ENCODE data around the gene FGF6. TPM values are rescaled to one million over a fixed set of nuclear protein-coding genes. Genes with fewer than 3 reads are reported as not detected.
"Not testable (repeated sequence)": the region's sequence is repeated elsewhere in the genome, so short reads cannot be mapped to it uniquely, and the experiment has no call there.

Gene FGF6
- total RNA-seq, 4 donors from 2014 or later: not detected

DNA sequence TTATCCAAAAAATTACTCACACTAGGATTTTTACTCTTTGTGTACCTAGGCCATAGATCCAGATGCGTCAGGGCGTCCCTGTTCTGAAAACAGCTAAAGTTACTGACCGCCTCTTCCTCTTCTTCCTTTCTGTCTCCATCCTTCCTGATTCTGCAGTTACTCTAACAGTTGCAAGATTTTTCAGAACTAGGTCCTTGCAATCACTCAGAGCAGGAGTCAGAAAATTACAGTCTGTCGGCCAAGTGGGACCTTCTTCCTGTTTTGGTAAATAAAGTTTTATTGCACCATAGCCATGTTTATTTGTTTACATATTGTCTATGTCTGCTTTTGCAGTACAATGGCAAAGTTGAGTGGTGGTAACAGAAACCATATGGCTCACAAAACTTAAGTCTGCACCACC lies 25.6 kb upstream of the FGF6 start:
- Histone ChIP-seq H3K4me1 (no peaks in the 10 kb centered on the region), H3K36me3 (no peaks in the 10 kb centered on the region), H3K27ac (no peak overlapping the region), H3K27me3 (no peaks in the 10 kb centered on the region), H3K4me3 (no peak overlapping the region), H3K9me3 (no peaks in the 10 kb centered on the region)
- 72% methylated on average over 4 of the region's 4 CpGs for WGBS
- TF ChIP-seq, protein P1, sequence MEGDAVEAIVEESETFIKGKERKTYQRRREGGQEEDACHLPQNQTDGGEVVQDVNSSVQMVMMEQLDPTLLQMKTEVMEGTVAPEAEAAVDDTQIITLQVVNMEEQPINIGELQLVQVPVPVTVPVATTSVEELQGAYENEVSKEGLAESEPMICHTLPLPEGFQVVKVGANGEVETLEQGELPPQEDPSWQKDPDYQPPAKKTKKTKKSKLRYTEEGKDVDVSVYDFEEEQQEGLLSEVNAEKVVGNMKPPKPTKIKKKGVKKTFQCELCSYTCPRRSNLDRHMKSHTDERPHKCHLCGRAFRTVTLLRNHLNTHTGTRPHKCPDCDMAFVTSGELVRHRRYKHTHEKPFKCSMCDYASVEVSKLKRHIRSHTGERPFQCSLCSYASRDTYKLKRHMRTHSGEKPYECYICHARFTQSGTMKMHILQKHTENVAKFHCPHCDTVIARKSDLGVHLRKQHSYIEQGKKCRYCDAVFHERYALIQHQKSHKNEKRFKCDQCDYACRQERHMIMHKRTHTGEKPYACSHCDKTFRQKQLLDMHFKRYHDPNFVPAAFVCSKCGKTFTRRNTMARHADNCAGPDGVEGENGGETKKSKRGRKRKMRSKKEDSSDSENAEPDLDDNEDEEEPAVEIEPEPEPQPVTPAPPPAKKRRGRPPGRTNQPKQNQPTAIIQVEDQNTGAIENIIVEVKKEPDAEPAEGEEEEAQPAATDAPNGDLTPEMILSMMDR (IDR thresholded peaks at IDR 0.05): no peak
- TF ChIP-seq EP300 (IDR thresholded peaks at IDR 0.05) (no peak), POLR2A (IDR thresholded peaks at IDR 0.05) (no peak), POLR2AphosphoS5 (IDR thresholded peaks at IDR 0.05) (no peak)
- DNase-seq (ENCODE audit: low spot score in 2 of 2): no peak

DNA sequence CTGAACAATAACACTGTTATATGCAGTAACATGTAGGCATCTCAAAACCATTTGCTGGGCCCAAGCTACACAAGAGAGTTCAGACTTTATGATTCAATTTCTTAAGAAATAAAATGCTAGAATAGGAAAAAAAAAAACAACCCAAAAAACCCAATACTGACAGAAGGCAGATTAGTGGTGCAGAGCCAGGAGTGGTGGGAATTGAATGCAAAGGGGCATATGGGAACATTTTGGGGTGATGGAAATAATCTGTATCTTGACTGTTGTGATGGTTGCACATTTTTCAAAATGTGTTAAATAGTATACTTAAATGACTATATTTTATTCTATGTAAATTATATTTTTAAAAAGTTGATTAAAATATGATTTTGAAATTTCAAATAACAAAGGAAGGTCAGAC lies 23.4 kb upstream of the FGF6 start:
- Histone ChIP-seq H3K27ac (no peak overlapping the region), H3K36me3 (no peaks in the 10 kb centered on the region), H3K4me1 (no peaks in the 10 kb centered on the region), H3K27me3 (no peaks in the 10 kb centered on the region), H3K9me3 (no peaks in the 10 kb centered on the region), H3K4me3 (no peak overlapping the region)
- DNase-seq (ENCODE audit: low spot score in 2 of 2): no peak
- TF ChIP-seq POLR2A (IDR thresholded peaks at IDR 0.05): no peak
- TF ChIP-seq, protein P1 (IDR thresholded peaks at IDR 0.05): no peak
- TF ChIP-seq EP300 (IDR thresholded peaks at IDR 0.05): no peak
- TF ChIP-seq POLR2AphosphoS5 (IDR thresholded peaks at IDR 0.05): no peak

DNA sequence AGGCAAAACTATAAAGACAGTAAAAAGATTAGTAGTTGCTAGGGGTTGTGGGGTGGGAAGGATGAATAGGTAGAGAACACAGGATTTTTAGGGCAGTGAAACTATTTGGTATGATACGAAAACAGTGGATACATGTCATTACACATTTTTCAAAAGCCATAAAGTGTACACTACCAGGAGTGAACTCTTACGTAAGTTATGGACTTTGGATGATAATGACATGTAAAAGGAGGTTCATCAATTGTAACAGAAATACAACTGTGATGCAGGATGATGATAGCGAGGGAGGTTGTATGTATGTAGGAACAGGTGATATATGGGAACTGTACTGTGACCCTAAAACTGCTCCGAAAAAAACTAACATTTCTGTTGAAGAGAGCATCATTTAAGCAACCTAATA lies 15.1 kb upstream of the FGF6 start:
- H3K36me3 ChIP-seq: no peaks in the 10 kb centered on the region
- no peak overlapping the region for H3K4me3 ChIP-seq
- H3K27ac ChIP-seq: no peak overlapping the region
- no peak for DNase-seq (ENCODE audit: low spot score in 2 of 2)
- H3K4me1 ChIP-seq: no peaks in the 10 kb centered on the region
- H3K9me3 ChIP-seq: no peaks in the 10 kb centered on the region
- TF ChIP-seq, protein P1 (IDR thresholded peaks at IDR 0.05): no peak
- TF ChIP-seq POLR2AphosphoS5 (IDR thresholded peaks at IDR 0.05): no peak
- TF ChIP-seq POLR2A (IDR thresholded peaks at IDR 0.05): no peak
- no peak for TF ChIP-seq EP300 (IDR thresholded peaks at IDR 0.05)
- 90% methylated on average over 4 of the region's 4 CpGs for WGBS
- no peaks in the 10 kb centered on the region for H3K27me3 ChIP-seq

DNA sequence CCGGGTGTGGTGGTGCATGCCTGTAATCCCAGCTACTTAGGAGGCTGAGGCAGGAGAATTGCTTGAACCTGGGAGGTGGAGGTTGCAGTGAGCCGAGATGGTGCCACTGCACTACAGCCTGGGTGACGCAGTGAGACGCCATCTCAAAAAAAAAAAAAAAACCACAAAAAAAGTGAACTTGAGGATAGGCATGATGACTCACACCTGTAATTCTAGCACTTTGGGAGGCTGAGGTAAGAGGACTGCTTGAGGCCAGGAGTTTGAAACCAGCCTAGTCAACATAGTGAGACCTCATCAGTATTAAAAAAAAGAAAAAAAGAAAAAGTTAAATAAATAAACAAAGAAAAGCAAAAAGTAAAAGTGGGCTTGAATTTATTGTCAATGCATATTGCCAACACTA lies 10.2 kb upstream of the FGF6 start:
- not testable (repeated sequence) for H3K27me3 ChIP-seq; H3K36me3 ChIP-seq; DNase-seq (ENCODE audit: low spot score in 2 of 2); H3K27ac ChIP-seq; H3K4me3 ChIP-seq; H3K9me3 ChIP-seq; H3K4me1 ChIP-seq
- 94% methylated on average over 4 of the region's 4 CpGs for WGBS

DNA sequence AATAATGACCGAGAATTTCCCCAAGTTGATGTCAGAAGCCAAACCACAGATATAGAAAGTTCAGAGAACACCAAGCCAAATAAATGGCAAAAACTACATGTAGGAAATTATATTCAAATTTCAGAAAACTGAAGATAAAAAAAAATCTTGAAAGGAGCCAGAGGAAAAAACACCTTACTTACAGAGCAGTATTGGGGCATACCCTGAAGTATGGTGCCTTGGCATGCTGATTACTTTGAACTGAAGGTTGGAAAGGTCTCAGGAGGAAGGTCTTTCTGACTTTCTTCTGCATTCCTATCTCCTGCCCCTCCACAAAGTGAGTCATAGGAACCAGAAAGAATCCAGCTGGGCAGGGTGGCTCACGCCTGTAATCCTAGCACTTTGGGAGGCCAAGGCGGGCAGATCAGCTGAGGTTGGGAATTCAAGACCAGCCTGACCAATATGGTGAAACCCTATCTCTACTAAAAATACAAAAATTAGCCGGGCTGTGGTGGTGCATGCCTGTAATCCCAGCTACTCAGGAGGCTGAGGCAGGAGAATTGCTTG lies 8.8 kb upstream of the FGF6 start:
- Histone ChIP-seq H3K9me3 (no peaks in the 10 kb centered on the region), H3K4me1 (no peaks in the 10 kb centered on the region), H3K4me3 (no peak overlapping the region), H3K27me3 (peaks cover 5% of the 10 kb centered on the region), H3K27ac (no peak overlapping the region), H3K36me3 (no peaks in the 10 kb centered on the region)
- WGBS: 90% methylated on average over 4 of the region's 4 CpGs
- no peak for TF ChIP-seq POLR2A (IDR thresholded peaks at IDR 0.05)
- TF ChIP-seq, protein P1 (IDR thresholded peaks at IDR 0.05): no peak
- no peak for TF ChIP-seq EP300 (IDR thresholded peaks at IDR 0.05)
- TF ChIP-seq POLR2AphosphoS5 (IDR thresholded peaks at IDR 0.05): no peak
- DNase-seq (ENCODE audit: low spot score in 2 of 2): no peak

DNA sequence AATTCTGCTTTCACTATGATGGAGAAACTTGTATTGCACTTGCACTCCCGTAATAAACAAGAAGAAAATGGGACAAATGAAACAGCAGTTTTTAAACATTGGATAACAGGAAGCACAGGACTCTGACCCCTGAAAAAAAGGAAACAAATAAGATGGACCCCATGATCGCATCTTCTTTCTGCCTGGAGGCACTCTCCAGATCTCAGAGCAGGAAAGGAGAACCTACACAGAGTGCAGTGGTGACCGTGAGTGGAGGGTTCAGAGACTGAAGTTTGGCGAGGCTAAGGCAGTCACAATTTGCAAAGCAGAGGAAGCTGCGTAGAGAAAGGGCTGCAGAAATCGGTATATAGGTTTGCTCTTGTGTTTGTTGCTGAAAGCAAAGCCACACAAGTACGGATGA lies 6.1 kb upstream of the FGF6 start:
- no peak overlapping the region for H3K4me3 ChIP-seq
- TF ChIP-seq EP300 (IDR thresholded peaks at IDR 0.05): no peak
- H3K36me3 ChIP-seq: no peaks in the 10 kb centered on the region
- no peaks in the 10 kb centered on the region for H3K9me3 ChIP-seq
- no peak overlapping the region for H3K27ac ChIP-seq
- no peaks in the 10 kb centered on the region for H3K4me1 ChIP-seq
- DNase-seq (ENCODE audit: low spot score in 2 of 2): no peak
- H3K27me3 ChIP-seq: peaks cover 5% of the 10 kb centered on the region
- WGBS: 80% methylated on average over 7 of the region's 7 CpGs
